ENCODE data around the gene RALGPS1. TPM values are rescaled to one million over a fixed set of nuclear protein-coding genes. Genes with fewer than 3 reads are reported as not detected.

Gene RALGPS1
- total RNA-seq, 1 donor from 2014 or later, result 15.2 TPM

- Histone ChIP-seq H3K27ac (no peak overlapping the region), H3K27me3 (no peaks in the 10 kb centered on the region), H3K4me3 (no peak overlapping the region), H3K9me3 (no peaks in the 10 kb centered on the region), H3K4me1 (peaks cover 35% of the 10 kb centered on the region), H3K36me3 (no peaks in the 10 kb centered on the region)
- TF ChIP-seq CTCF (IDR thresholded peaks at IDR 0.05) (no peak), POLR2A (IDR thresholded peaks at IDR 0.05) (no peak), POLR2AphosphoS5 (IDR thresholded peaks at IDR 0.05; ENCODE audit: insufficient read depth in 1 of 2, low read depth in 1 of 2) (no peak)
- no peak for DNase-seq (ENCODE audit: extremely low spot score in 2 of 2)
- intact Hi-C loops (cut with DNase I), result no loop called here
Observed at GRCh38 chr9:127201731-127202130, 287.1 kb downstream of the RALGPS1 start.

- Histone ChIP-seq H3K4me3 (no peak overlapping the region), H3K27ac (peak overlapping the region; percentile 48), H3K36me3 (no peaks in the 10 kb centered on the region), H3K4me1 (peaks cover 26% of the 10 kb centered on the region), H3K9me3 (no peaks in the 10 kb centered on the region), H3K27me3 (no peaks in the 10 kb centered on the region)
- intact Hi-C loops (cut with DNase I), result no loop called here
- no peak for DNase-seq (ENCODE audit: extremely low spot score in 2 of 2)
- TF ChIP-seq POLR2AphosphoS5 (IDR thresholded peaks at IDR 0.05; ENCODE audit: insufficient read depth in 1 of 2, low read depth in 1 of 2) (no peak), CTCF (IDR thresholded peaks at IDR 0.05) (no peak), POLR2A (IDR thresholded peaks at IDR 0.05) (no peak)
Observed at GRCh38 chr9:127202461-127203169, 288.0 kb downstream of the RALGPS1 start.

- no peak for DNase-seq (ENCODE audit: extremely low spot score in 2 of 2)
- H3K27ac ChIP-seq, result no peak overlapping the region
- H3K4me1 ChIP-seq, result peaks cover 15% of the 10 kb centered on the region
- H3K36me3 ChIP-seq, result no peaks in the 10 kb centered on the region
- no peaks in the 10 kb centered on the region for H3K27me3 ChIP-seq
- intact Hi-C loops (cut with DNase I), result no loop called here
- TF ChIP-seq CTCF (IDR thresholded peaks at IDR 0.05), result no peak
- TF ChIP-seq POLR2AphosphoS5 (IDR thresholded peaks at IDR 0.05; ENCODE audit: insufficient read depth in 1 of 2, low read depth in 1 of 2), result no peak
- no peak for TF ChIP-seq POLR2A (IDR thresholded peaks at IDR 0.05)
- H3K4me3 ChIP-seq, result no peak overlapping the region
- no peaks in the 10 kb centered on the region for H3K9me3 ChIP-seq
Observed at GRCh38 chr9:127203681-127204327, 289.2 kb downstream of the RALGPS1 start.

GRCh38 chr9:127204771-127205470 is 290.3 kb downstream of the RALGPS1 start:
- Histone ChIP-seq H3K9me3 (no peaks in the 10 kb centered on the region), H3K4me1 (peaks cover 14% of the 10 kb centered on the region), H3K27me3 (no peaks in the 10 kb centered on the region), H3K4me3 (no peak overlapping the region), H3K27ac (no peak overlapping the region), H3K36me3 (no peaks in the 10 kb centered on the region)
- intact Hi-C loops (cut with DNase I), result no loop called here
- no peak for DNase-seq (ENCODE audit: extremely low spot score in 2 of 2)
- TF ChIP-seq POLR2AphosphoS5 (IDR thresholded peaks at IDR 0.05; ENCODE audit: insufficient read depth in 1 of 2, low read depth in 1 of 2) (no peak), CTCF (IDR thresholded peaks at IDR 0.05) (peak in 1 of 3 experiments; percentile 8)

Data from vagina (tissue), 2 donors.